Globus pallidus (tissue), 1 donor: ENCODE results near the gene GFM1.

ENCODE experiments used
- DNase-seq: peaks from one replicate; pipeline ENCODE4 v3.0.0-alpha.2; 2015; ENCODE audit warnings: low spot score

GFM1 gene

DNA sequence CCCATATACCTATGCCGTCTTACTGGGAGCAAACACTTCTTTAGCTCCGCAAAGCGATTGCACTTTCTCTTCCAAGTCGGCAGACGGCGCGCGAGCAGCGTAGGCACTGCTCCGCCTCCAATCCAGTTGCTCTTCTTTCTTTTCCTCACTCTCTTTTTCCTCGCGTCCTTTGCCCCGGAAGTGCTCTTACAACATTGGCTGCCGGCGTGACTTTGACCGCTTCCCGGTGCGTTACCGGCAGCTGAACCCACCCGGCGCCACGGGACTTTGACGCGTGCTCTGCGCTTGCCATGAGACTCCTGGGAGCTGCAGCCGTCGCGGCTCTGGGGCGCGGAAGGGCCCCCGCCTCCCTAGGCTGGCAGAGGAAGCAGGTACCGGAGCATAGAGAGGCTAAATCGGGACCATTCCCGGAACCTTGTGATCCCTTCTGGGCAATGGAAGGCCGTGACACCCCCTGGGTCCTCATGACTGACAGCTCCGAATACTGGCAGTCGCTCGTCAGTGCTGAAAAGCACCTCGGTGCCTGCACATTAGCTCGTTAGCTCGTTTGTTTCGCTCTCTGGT, at the start of gene GFM1:
Gene GFM1, plus strand, starts transcription at position 183 of the 564 bp plus-strand sequence. Its CDS starts 108 bp downstream, at position 291.
- peak; percentile 96 for DNase-seq

DNA sequence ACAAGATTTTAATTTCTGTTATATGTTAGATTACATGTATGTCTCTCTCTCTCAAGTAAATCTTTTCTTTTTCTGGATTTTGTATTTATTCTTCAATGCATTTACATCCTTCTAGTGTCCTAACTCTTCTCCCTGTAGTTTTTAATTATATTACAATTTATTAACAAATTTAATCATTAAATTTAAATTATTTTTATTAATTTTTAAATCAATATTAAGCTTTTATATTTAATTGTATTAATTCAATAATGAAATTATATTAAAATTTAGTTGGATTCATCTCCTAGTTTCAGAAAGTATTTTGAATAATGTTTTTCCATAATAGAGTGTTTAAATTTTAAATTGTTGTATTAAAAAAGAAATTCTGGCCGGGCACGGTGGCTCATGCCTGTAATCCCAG, 43.5 kb upstream of the GFM1 start:
- no peak for DNase-seq

DNA sequence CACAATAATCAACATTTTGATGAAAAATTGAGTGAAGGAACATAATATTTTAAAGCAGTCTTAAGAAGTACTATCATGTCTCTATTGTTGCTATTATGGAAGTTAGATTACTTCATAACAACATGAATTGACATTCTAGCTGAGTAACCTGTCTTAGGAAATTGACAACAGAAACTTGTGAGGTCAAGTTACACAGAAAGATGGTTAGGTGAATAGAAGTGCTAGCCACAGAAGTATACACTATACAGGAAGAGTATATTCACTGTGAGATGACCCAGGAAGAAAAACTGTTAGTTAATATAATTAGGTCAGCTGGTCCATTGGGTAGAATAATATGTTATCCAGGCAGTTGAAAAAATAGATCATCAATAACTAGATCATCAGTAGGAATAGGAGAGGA, 42.1 kb upstream of the GFM1 start:
- DNase-seq = no peak

DNA sequence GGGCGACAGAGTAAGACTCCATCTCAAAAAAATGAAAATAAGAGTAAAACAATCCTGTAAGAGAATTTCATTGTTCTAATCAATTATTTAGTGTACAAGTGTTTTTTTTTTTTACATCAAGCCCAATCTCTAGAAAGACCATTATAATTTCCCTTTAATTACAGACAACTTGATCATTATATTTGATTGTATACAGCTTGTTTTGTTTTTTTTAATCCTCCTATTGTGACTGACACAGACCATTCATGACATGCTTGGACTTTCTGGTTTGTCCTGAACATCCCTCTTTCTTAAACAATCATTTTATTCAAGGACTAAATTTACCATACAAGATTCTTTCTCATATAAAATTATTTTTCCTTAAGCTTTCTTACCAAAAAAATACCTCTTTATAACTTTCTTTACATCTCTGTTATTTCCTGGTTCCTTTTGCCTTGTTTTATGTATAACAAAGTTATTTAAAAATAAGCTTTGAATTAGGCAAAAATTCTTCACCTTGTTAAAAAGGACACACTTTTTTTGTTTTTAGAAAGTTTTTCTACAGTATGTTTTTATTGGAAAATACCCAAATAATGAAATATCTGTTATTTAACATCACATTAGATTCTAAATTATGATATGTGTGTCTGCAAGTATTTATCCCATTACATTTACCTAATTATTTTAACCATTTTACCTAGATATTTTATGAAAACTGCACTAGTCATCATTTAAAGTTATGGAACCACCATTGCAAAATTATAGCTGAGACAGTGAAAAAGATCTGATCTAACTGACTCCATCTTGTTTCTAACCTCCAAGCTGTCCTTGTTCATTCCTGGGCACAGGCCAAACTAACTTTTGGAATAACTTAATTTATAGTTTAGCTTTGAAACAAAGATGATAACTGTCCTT, 26.1 kb upstream of the GFM1 start:
- no peak for DNase-seq

DNA sequence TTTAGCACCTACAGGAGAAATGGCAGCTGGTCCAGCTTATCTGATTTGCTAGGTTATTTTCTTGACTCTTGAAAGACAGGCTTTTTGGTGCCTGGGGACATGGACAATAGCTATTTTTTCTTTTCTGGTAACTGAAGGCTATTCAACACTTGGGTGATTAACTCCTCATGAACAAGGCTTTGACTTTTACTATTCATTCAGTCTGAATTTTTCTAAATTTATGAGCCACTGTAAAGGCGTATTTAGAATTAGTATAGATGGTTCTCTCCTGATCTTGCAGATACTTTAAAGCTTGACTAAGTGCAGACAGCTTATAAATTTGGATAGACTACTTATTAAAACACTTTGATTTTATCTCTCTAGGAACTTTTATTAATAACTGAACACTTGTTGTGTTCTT, 18.4 kb upstream of the GFM1 start:
- no peak for DNase-seq

DNA sequence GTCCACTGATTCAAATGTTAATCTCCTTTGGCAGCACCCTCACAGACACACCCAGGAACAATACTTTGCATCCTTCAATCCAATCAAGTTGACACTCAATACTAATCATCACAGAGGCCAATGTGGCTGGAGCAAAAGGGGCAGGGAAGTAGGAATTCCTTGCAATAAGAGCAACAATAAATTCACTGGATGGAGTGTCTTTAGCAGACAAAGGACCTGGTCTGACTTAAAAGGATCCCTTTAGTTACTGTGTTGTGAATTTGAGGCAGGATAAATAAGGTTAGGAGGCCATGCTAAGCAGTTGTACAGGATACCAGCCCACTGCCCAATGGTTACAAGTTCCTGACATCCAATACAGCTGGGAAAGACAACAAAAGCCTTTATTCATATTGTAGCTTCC, 12.3 kb upstream of the GFM1 start:
- no peak for DNase-seq

DNA sequence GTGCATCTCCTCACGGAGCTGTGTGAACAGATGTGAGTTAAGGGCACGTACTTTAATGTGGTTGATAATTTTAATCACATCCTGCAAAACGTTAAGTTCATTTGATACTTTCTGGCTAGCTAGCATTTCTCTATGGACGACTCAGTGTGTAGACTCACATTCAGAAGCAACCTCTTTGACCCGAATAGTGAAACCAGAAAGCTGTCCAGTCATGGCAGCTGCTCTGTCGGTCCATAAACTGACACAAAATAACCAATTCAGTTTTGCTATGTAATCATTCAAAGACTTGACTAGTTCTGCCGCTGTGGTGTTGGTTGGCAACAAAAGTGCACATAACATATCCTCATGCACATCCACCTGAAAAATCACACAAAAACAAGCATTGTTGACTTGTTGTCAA, 3.7 kb upstream of the GFM1 start:
- DNase-seq = no peak

DNA sequence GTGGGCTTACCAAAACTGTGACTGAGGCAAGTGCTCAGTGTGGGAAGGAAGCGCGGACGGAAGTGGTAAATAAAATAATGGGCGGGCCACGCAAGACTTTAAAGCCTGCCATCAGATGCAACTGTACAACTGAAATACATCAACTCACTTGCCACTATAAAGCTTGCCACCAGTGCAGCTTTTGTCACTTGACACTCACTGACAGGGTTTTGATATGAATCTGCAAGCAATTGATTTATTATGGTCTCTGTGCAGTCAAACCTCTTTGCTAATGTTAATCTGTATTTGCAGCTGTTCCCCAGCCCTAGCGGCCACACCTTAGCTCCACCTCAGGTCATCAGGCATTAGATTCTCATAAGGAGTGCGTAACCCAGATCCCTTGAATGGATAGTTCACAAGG, 2.3 kb upstream of the GFM1 start:
- no peak for DNase-seq

DNA sequence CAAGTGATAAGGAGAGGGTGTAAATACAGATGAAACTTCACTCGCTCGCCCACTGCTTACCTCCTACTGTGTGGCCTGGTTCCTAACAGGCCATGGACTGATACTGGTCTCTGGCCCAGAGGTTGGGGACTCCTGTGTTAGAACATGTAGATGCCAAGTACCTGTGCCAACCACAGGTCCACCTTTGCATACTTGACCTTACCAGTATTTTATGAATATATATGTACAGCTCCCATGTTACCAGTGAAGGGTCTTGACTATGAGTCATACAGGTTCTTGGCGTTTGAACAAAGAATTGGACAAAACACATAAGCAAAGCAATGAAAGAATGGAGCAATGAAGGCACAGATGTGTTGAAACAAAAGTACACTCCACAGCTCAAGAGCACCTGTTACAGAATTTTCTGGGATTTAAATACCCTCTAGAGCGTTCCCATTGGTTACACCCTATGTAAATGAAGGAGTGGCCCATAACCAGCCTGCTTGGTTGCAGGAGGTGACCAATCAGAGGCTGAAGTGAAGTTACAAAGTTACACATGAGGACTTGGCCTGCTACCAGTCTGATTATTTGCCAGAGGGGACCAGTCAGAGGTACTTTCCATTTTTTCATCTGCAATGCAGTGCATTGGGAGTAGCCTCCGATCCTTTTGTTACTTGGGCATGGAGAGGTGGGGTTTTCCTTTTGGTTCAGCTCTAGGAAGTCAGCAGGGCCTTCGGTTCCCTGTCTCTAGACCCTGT, 1.7 kb upstream of the GFM1 start:
- no peak for DNase-seq

DNA sequence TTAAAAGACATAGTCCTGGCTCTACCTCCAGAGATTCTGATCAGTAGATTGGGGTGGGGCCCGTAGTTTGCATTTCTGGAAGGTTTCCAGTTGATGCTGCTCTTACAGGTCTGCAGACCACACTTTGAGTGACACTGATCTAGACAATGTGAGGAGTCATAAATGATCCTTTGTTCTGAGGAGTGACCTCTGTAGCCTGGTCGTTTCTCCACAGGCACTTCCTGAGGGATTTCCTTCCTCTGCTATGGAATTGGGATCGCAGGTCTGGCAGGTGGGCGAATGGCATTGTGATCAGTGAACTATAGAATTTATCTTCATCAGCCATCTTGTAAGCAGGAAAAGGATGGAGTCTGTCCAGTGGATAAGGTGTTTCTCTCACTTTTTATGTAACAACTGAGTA, 5.5 kb downstream of the GFM1 start:
- no peak for DNase-seq

DNA sequence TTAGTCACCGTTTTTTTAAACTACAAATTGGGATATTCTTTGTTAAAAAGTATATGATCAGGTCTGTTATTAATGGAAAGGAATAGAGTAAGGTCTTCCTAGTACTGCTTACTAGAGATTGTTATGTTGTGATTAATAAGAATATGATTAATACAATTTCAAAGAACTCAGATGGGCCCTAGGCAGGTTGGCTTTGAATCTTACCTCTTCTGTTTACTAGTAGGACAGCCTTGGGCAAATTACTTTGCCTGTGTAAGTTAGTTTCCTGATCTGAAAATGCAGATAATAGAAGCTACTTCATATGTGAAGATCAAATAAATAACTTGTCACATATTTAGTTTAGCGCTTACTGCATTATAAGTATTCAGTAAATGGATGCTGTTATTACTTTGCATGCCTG, 6.9 kb downstream of the GFM1 start:
- no peak for DNase-seq

DNA sequence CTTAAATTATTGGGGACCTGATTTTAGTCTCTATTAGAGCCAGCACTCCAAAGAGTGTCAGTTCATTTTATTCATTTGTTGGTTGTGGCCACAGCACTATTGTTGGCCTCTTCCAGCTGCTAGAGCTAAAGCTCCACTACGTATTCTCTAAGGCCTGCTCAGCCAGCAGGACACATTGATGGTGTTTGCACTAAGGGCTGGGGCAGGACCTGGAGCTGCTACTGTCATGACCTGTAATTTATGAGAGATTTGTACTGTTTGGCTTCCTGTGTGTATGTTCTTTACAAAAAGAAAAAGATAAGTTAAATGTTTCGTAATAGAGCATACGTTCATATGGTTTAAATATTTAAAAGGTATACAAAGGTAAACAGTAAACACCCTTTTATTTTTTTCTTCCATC, 8.1 kb downstream of the GFM1 start:
- no peak for DNase-seq

DNA sequence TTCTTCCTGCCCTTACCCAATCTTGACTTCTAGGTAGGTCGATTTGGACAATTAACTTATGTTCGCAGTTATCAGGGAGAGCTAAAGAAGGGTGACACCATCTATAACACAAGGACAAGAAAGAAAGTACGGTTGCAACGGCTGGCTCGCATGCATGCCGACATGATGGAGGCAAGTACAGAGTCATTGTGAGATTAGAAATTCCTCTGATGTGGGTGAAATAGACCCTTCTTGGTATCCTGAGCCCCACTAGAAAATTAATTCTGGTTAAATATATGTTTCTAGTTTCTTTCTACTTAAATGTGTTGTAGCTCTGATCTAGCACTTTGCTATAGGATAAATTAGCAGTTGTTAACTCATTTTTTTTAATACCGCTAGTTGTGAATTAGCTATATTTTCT, 14.6 kb downstream of the GFM1 start:
- DNase-seq = no peak

DNA sequence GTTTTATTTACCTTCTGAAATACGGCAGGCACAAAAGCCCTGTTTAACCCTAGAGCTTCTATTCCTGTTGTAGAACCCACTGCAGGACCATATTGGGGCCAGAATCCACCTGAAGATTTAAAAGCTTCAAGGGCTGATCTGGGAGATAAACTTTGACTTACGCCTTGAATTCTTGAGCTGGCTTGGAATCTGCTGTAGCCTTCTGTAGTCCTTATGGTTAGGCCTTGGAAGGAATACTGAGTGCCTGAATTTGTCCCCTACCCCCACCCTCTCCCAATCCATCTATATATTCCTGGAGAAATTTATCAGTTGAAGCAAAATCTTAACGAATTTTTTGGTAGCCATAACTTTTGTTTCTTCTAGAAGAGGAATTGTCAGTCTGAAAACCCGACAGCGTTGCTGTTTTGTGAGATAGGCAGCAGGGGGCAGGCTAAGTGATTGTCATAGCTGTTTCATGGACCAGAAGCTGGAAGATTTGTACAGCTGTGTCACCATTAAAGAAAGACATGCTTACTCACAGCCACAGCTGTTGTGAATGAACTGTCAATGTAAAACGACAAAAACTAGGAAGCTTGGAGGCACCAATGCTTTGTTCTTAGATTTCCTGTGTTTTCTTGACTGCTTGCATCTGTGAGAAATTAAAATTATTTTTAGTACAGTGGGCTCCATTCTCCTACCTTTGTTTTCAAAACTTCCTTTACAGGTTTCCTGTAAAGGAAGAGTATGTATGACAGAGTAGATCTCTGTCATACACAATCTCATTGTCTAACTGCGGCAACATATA, 15.3 kb downstream of the GFM1 start:
- peak; percentile 55 for DNase-seq

DNA sequence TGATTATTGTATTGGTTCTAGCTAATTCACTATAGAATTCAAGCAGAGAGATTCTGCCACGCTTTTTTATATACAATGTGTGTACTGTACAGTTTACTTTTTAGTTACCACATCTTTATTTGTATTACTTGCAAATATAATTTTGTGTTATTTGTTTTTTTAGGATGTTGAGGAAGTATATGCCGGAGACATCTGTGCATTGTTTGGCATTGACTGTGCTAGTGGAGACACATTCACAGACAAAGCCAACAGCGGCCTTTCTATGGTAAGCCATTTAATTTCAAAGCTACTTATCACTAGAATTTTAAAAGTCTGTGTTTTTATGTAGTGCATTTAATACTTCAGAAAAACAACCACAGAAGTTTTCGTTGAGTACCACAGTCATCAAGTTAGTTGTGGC, 16.4 kb downstream of the GFM1 start:
- no peak for DNase-seq

DNA sequence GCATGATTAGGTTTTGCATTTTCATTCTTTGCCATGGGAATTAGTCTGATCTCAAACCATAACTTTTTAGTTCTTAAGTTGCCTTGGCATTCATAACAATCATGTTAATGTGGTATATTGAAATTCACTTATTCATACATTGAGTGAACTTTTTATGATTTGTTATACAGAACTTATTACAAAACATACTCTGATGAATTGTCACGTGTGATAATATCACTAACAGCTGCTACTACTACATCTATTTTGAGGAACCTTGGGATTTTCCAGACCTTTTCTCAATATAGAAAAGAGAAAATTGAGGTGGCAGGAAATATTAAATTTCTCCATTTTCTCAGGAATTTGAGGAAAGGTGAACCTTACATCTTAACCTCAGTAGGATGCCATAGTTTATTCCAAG, 18.9 kb downstream of the GFM1 start:
- DNase-seq = no peak

DNA sequence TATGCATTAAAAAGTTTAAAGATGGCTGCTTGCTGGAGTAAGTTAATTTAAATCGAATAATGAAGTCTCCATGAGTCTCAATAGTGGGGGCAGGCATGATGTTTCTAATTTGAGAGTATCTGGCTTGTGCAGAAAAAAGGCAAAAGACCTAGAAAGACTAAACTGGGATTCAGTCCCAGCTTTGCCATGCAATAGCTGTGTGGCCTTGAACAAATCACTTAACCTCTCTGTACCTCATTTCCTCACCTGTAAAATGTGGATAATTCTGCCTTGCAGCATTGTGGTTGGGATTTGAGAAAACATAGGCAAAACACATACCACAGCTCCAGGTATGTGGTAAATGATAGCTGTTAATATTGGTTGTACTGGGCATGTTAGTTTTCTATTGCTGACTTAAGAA, 19.5 kb downstream of the GFM1 start:
- DNase-seq = no peak

DNA sequence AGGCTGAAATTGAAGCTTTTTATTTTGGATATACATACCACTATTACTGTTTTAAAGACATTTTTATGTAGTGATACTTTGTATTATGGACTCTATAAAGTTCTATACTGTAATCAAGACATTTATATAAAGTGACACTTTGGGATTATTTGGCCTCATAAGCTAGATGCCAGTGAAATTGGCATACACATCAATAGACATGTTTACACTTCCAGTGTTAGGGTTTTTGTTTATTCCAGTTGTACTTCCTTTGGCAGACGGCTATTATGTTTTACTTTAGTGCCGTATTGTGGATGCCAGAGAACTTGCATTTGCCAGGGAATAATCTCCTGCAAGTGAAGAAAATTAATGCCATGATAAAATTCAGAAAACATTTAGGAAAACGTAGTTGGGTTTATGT, 22.1 kb downstream of the GFM1 start:
- no peak for DNase-seq

DNA sequence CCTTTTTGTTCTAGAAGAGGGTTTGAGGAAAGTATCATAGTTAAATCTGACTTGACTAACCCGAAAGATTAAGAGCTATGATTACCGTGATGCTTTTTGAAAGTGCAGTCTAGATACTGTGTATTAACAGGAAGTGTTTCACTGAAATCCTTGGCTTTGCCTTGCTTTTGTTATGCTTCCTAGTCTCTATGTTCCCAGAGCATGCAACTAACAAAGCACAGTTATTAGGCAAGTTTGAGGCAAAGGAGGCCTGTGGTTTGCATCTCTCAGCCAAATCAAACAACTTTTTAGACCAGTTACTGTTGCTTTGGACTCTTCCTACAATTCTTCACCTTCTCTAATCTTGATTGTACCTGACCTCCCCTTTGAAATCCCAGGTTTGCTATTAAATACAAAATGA, 24.2 kb downstream of the GFM1 start:
- DNase-seq = no peak

DNA sequence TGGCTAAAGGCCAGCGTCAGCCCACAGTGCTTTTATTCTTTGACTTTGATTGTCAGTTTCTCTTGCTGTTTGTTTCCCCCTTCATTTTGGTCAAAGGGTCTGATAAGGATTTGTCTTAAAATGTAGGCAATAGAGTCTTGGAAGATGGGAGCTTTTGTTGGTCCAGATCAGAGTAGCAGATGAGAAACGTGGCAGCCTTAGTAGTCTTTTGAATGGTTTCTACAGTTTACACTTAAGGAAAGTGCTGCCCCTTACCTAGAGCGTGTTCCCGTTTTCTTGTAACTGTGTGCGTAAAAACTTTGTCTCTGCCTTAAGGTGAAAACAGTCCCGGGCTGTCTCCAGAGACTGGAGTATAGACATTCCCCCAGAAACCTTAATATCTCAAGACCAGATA, 27.5 kb downstream of the GFM1 start:
- no peak for DNase-seq

DNA sequence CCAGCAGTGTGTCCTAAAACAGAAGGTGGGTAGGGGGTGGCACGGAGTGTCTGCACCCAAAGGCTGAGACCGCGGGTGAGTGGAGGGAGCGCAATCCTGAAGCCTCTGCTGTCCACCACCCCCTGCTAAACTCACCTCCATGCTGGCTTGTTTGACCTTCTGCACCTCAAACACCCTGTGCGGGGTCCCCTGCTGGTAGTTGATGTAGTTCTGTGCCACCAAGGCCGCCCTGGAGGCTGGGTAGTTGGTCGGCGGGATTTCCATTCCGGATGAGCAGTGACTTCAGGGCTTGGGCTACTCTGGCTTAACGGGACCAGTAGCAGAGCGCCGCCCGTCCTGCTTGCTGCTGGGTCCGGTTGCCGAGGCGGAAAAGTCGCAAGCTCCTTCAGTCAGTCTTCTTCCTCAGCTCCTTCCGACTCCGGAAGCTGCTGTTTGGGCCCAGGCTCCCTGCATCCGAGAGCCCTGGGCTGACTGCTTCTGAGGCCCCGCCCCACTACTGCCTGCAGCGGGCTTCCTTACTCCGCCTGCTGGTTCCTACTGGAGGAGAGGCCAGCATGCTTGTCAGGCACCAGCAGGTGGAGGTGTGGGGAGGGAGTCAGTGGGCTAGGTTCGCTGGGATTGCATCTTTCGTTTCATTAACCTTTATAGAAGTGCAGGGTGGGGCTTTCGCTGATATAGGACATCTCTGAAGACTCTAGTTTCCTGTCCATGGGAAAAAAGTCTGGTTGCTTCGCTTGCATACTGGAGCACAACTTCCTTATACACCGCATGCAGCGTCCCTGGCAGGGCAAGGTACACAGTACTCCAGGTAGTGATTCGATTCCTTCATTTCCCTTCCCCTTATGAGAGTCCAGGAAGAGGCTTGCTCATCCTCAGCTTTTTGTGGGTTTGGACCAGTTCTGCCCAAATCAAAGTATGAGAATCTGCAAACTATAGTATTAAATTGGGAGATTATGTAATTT, 28.2 kb downstream of the GFM1 start, which contains the start of gene LXN:
Gene LXN, minus strand, starts transcription at position 434 of the 962 bp plus-strand sequence. Its CDS starts 170 bp downstream, at position 264.
- peak; percentile 45 for DNase-seq
